Uterus (tissue), 2 donors: Measurements from ENCODE around the gene FHDC1.

Experiments used
- CTCF ChIP-seq, 4 experiments: fragments of 200-600 bp in 2 of 4; fragments of 450-650 bp in 2 of 4; sonication (generic) in 2 of 4; IDR thresholded peaks; one replicate each; pipeline ENCODE4 v1.5.1; 2016 to 2019; ENCODE audit warnings: antibody characterized with exemption in 4 of 4, mild to moderate bottlenecking in 2 of 4, moderate library complexity in 1 of 4
- POLR2A ChIP-seq, 2 donors: fragments of 450-650 bp; IDR thresholded peaks; one replicate each; pipeline ENCODE4 v1.6.1; 2016; ENCODE audit warnings: antibody characterized with exemption in 2 of 2, mild to moderate bottlenecking in 1 of 2, moderate library complexity in 1 of 2

DNA sequence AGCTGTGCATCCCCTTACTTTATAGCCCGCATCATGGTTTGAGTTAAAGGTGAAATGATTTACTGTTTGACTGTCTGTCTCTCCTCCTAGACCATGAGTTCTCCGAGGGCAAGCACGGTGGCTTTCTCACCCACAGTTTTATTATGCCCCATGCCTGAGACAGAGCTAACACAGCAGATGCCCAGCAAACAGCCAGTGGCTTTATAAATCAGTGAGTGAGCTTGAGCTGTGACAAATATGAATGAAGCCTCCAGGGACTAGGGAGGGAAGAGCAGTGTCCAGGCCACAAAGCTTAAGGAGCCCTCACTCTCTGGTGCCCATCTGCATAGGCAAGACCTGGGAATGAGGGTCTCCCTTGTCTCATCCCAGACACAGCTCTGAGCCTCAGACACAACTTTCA is 57.9 kb downstream of the FHDC1 start:
- TF ChIP-seq CTCF (IDR thresholded peaks at IDR 0.05) (no peak), POLR2A (IDR thresholded peaks at IDR 0.05) (no peak)
